GM21528 (cell line): ENCODE results near the gene EFCAB6.

Experiments used
- ATAC-seq: cut with Tn5 transposase; IDR thresholded peaks from one replicate; pipeline ENCODE4 v1.9.1; 2021; ENCODE audit warnings: mild to moderate bottlenecking, moderate library complexity; ENCODE audit not compliant: unreplicated experiment, low FRiP score

The EFCAB6 gene

GRCh38 chr22:43848366-43849171 lies 36.5 kb upstream of the EFCAB6 start:
- ATAC-seq = no peak

DNA sequence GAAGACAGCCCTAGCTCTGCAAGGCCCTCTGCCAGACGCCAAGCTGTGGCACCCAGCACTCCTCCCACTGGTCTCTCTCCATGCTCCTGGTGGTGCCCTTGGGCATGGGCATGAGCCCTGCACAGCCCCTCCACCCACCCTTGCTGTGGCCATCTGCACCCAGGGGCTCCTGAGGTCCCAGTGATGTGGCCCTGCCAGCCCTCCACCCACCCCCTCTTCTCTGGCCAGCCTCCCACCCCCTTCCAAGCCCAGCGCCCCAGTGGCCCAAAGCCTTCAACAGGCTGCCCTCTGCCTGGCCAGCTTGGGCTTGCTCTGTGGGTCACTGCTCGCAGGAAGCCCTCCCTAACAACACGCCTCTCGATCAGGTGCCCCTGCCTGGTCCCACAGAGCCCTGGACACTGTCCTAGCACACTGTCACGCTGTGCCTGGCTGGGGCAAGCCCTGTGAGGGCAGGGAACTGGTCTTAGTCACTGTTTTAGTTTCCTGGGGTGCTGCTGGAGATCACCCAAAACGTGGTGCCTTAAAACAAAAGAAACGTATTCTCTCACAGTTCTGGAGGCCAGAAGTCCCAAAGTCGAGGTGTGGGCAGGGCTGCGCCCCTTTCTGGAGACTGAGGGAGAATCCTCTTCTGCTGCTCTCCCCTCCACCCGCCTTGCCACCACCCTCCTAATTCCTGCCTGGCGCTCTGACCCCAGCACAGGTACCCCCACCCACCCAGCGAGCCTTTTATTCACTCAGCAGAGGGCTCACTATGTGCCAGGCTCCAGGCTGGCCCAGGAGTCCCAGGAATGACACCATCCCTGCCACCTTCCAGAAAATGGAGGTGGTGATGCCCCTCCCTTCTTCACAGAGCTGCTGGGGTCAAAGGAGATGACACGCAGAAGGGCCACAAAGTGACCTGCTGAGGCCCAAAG lies 35.5 kb upstream of the EFCAB6 start:
- no peak for ATAC-seq

DNA sequence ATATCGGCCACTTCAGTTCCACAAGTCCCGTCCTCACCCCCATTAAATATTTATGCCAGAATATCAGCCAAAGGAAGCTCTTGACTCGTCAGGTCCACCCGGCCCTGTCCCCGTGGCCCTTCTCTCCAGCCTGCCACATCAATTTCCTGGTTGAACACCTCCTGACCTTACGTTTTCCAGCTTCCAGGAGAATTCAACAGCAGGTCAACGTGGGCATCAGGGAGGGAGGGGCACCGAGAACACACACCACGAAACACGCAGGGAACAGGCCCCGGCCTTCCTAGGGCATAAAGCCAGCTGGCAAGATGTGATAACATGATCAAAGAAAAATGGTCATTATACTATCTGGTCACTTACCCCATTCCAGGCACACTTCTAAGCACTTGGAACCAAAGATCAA lies 34.9 kb upstream of the EFCAB6 start:
- no peak for ATAC-seq

DNA sequence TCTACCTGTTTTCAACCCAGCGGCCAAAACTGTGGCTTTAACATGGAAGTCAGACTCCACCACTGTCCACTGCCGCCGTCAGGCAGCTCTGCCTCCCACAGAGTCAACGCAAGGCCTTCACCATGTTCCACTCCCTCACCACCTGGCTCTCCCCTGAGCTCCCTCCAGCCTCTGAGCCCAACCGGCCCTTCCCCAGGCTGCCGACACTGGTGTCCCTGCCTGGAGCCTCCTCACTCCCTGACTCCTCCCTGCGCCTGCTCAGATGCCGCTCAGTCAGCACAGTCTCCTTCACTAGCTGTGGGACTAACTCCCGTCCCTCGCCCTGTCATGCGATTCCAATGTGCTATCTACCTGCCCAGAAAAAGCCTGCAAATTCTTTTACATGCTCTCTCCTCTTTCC lies 33.9 kb upstream of the EFCAB6 start:
- no peak for ATAC-seq

- no peak for ATAC-seq
Measured at GRCh38 chr22:43844560-43845545, 32.7 kb upstream of the EFCAB6 start.

- ATAC-seq = no peak
Measured at GRCh38 chr22:43843783-43844530, 31.9 kb upstream of the EFCAB6 start.

DNA sequence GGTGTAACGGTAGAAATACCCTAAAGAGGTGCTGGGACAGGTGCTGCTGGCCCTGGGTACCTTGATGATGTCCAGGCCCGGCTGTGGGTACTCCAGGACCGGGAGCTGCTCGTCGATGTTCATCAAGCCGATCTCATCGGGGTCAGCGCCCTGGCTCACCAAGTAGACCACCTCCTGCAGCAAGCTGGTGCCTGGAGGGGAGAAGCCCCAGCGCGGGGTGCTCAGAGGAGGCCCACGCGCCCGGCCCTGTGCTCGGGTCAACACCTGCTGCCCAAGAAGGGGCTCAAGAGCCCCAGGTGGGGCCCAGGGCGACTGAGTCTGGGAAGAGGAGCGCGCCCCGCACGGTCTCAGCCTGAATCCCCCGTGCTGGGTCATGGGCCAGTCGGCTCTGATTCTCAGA lies 29.6 kb upstream of the EFCAB6 start:
- no peak for ATAC-seq

DNA sequence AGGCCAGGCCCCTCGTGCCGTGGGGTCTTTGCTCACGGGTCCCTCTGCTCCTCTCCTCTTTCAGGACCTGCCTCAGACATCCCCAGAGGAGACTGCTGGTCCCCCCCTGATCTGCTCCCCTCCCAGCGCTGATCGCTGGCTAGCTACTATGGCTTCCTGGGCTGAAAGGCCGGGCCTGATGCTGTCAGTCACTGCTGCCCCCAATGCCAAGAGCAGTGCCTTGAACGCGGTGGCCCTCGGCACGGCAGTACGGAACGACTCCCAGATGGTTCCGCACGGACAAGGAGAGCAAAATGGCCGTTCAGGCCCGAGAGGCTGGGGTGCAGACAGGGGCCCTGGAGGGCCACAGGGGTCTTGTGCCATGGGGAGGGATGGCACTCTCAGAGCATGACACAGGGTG lies 28.7 kb upstream of the EFCAB6 start:
- ATAC-seq = no peak

GRCh38 chr22:43840431-43840830 lies 28.3 kb upstream of the EFCAB6 start:
- no peak for ATAC-seq

GRCh38 chr22:43839781-43840180 lies 27.7 kb upstream of the EFCAB6 start:
- ATAC-seq = no peak

- no peak for ATAC-seq
Measured at GRCh38 chr22:43838571-43839307, 26.6 kb upstream of the EFCAB6 start.

DNA sequence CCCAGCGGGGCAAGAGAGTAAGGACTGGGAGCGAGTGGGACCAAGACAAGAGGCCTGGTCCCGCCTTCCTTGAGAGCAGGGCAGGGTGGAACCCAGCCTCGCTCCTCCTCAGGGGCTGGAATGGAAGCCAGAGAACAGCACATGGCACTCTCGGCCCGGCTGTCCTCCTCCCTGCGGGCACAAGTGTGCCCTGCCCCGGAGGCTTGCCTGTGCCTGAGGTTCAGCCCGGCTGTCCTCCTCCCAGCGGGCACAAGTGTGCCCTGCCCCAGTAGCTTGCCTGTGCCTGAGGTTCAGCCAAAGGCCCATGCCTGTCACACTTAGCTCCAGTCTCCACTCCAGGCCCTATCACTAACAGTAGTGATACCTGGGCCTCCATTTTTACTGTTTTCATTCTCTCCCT lies 26.1 kb upstream of the EFCAB6 start:
- no peak for ATAC-seq

DNA sequence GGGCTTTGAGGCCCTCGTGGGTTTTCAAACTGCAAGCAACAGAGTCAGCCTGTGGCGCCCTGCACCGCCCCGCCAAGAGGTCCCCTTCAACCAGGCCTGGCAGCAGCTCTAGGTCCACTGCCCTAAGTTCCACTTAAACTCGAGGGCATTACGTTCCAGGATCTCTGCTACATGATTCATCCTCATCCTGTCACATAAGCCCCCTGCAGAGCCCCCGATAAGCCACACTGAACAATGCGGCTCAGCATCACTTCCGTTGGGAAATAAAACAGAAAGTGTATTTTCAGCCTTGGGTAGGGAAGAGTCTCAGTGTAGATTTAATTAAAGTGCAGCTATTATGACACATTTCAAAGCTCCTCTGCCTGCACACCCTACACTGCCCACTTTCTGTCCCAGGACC lies 25.6 kb upstream of the EFCAB6 start:
- no peak for ATAC-seq

DNA sequence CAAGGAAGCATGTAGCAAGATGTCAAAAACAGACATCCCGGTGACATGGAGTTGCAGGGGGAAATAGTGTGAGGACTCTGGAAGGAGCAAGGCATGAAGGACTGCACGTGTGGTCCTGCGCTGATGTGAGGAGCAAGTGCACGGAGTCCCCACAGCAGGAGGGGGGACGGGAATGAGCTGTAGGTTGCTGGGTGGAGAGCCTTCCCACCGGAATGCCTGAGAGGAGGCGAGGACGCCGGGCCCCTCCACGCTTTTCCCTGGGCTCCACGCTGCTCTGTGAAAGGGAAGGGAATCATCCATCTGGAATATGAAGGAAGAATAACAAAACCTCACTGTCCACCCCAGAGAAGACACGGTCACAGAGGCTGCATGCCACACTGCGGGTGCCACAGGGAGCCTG lies 23.6 kb upstream of the EFCAB6 start:
- no peak for ATAC-seq

DNA sequence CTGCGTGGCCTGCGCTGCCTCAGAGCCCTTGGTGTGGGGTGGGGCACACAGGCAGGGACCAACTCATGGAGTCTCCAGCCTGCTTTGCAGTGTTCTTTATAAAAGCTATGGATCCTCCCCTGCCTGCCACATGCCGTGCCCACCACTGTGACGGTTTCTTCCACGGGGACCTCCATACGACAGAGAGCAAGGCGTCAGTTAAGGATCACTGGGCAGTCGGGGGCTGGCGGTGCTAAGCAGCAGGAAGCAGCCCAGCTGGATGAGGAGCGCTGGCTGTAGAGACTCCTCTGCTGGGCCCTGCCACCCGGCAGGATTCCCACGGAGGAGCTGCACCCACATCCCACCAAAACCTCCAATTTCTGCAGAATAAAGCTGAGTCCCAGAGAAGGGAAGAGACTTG lies 23.1 kb upstream of the EFCAB6 start:
- no peak for ATAC-seq

DNA sequence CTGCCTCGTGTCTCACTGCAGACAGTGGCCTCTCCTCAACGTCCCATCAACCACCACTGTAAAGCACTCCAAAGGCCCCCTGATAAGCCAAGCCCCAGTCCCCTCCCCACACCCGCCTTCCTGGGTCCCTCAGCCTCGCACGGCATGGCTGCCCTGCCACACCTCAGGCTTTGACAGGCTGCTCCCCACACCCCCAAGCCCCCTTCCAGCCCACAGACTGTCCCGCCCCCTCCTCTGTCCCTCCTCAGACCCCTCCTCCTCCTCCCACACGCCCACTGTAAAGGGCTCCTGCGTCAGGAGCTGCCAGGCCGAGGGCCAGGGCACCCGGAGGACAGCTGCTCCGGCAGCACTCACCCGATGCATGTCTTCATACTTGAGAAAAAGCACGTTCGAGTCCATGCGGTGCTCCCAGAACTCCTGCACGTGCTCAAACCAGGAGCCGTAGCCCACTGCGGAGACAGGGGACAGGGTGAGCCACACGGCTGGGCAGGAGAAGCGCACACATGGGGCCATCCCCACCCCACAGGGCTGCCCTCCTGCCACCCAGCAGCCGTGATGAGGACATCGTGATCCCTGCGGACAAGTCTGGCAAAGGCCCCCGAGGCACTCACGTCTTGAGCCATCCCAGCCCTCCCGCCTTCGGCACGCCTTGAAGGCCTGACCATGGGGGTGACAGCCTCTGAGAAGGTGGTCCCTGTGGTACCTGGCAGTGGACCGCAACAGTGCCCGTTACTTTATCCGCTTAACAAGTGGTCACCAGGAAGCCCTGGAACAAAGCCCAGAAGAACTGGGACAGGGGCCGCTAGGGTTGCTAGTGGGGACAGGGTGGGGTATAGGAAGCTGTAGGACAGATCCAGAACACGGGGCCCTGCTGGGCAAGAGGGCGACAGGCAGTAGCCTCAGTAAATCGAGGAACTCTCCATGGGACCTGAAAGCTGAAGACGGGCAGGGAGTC lies 21.5 kb upstream of the EFCAB6 start:
- no peak for ATAC-seq

- no peak for ATAC-seq
Measured at GRCh38 chr22:43832393-43833265, 20.5 kb upstream of the EFCAB6 start.
